Measurements from ENCODE around the gene CD300E. TPM values are rescaled to one million over a fixed set of nuclear protein-coding genes. Genes with fewer than 3 reads are reported as not detected.

The CD300E gene
- polyA plus RNA-seq, 1 donor from 2014 or later: not detected

GRCh38 chr17:74585711-74586110 is 37.8 kb downstream of the CD300E start:
- Histone ChIP-seq H3K9ac (ENCODE audit: low read length) (no peak overlapping the region), H3K9me2 (ENCODE audit: insufficient read depth, low read length) (no peaks in the 10 kb centered on the region)
- no peak for TF ChIP-seq EP300 (conservative IDR thresholded peaks at IDR 0.05; ENCODE audit: poor library complexity, severe bottlenecking)
- no peak for TF ChIP-seq POLR2AphosphoS5 (IDR thresholded peaks at IDR 0.05)
- no peak for TF ChIP-seq CTCF (IDR thresholded peaks at IDR 0.05; ENCODE audit: poor library complexity, severe bottlenecking)
- TF ChIP-seq TAF1 (IDR thresholded peaks at IDR 0.05; ENCODE audit: low read depth): no peak
- no peak for TF ChIP-seq EZH2 (IDR thresholded peaks at IDR 0.05; ENCODE audit: borderline replicate concordance, insufficient read depth, low read length, poor library complexity, severe bottlenecking)
- no peak for TF ChIP-seq MXI1 (conservative IDR thresholded peaks at IDR 0.05; ENCODE audit: poor library complexity, severe bottlenecking)
- no peak for TF ChIP-seq RAD21 (conservative IDR thresholded peaks at IDR 0.05)
- no peak for TF ChIP-seq REST (IDR thresholded peaks at IDR 0.05; ENCODE audit: borderline replicate concordance)
- TF ChIP-seq SMC3 (conservative IDR thresholded peaks at IDR 0.05; ENCODE audit: poor library complexity): no peak

GRCh38 chr17:74584292-74585060 is 39.1 kb downstream of the CD300E start:
- TF ChIP-seq POLR2AphosphoS5 (IDR thresholded peaks at IDR 0.05) (no peak), TAF1 (IDR thresholded peaks at IDR 0.05; ENCODE audit: low read depth) (no peak), EP300 (conservative IDR thresholded peaks at IDR 0.05; ENCODE audit: poor library complexity, severe bottlenecking) (no peak), EZH2 (IDR thresholded peaks at IDR 0.05; ENCODE audit: borderline replicate concordance, insufficient read depth, low read length, poor library complexity, severe bottlenecking) (no peak), RAD21 (conservative IDR thresholded peaks at IDR 0.05) (no peak), CTCF (IDR thresholded peaks at IDR 0.05; ENCODE audit: poor library complexity, severe bottlenecking) (no peak), REST (IDR thresholded peaks at IDR 0.05; ENCODE audit: borderline replicate concordance) (no peak), SMC3 (conservative IDR thresholded peaks at IDR 0.05; ENCODE audit: poor library complexity) (no peak)
- Histone ChIP-seq H3K9me3 (ENCODE audit: low read length) (no peaks in the 10 kb centered on the region), H2AFZ (ENCODE audit: low read depth, low read length) (no peak overlapping the region), H3K9ac (ENCODE audit: low read length) (no peak overlapping the region), H3K79me2 (replicated peaks; ENCODE audit: insufficient read depth, low read length) (no peaks in the 10 kb centered on the region), H3K4me2 (ENCODE audit: low read length) (no peak overlapping the region), H3K27ac (ENCODE audit: low read length) (no peak overlapping the region), H3K27me3 (ENCODE audit: insufficient read depth, low read depth, low read length) (no peaks in the 10 kb centered on the region), H4K20me1 (ENCODE audit: insufficient read depth) (no peaks in the 10 kb centered on the region), H3K36me3 (ENCODE audit: insufficient read depth, low read length) (no peaks in the 10 kb centered on the region), H3K4me3 (ENCODE audit: low read length) (no peak overlapping the region), H3K9me2 (ENCODE audit: insufficient read depth, low read length) (no peaks in the 10 kb centered on the region), H3F3A (ENCODE audit: insufficient read depth, low read length, poor library complexity, severe bottlenecking) (no peaks in the 10 kb centered on the region)

More at GRCh38 chr17:74585711-74586110, 37.8 kb downstream of the CD300E start:
- Histone ChIP-seq H4K20me1 (ENCODE audit: insufficient read depth) (no peaks in the 10 kb centered on the region), H3K27me3 (ENCODE audit: insufficient read depth, low read depth, low read length) (no peaks in the 10 kb centered on the region), H3K36me3 (ENCODE audit: insufficient read depth, low read length) (no peaks in the 10 kb centered on the region), H3F3A (ENCODE audit: insufficient read depth, low read length, poor library complexity, severe bottlenecking) (no peaks in the 10 kb centered on the region), H3K9me3 (ENCODE audit: low read length) (no peaks in the 10 kb centered on the region), H3K79me2 (replicated peaks; ENCODE audit: insufficient read depth, low read length) (no peaks in the 10 kb centered on the region), H3K4me2 (ENCODE audit: low read length) (no peak overlapping the region), H3K4me3 (ENCODE audit: low read length) (no peak overlapping the region), H3K27ac (ENCODE audit: low read length) (no peak overlapping the region), H2AFZ (ENCODE audit: low read depth, low read length) (no peak overlapping the region)
